ENCODE results near the gene ACP1. TPM values are rescaled to one million over a fixed set of nuclear protein-coding genes. Genes with fewer than 3 reads are reported as not detected.

ACP1 gene
- total RNA-seq, 1 donor from 2014 or later, result 114 TPM

GRCh38 chr2:223451-223850, 41.3 kb upstream of the ACP1 start:
- no peak overlapping the region for H3K4me3 ChIP-seq (ENCODE audit: insufficient read depth, low read depth, low read length)
- H3K27me3 ChIP-seq (ENCODE audit: insufficient read depth, low read length), result no peaks in the 10 kb centered on the region
- peaks cover 5% of the 10 kb centered on the region for H3K36me3 ChIP-seq (ENCODE audit: insufficient read depth, low read length)
- Mint-ChIP-seq H3K4me1 (ENCODE audit: low read depth, unreplicated experiment) (no peaks in the 10 kb centered on the region), H3K4me3 (ENCODE audit: unreplicated experiment) (no peak overlapping the region), H3K27me3 (ENCODE audit: low read depth, unreplicated experiment) (no peaks in the 10 kb centered on the region), H3K9me3 (ENCODE audit: unreplicated experiment) (no peaks in the 10 kb centered on the region), H3K36me3 (ENCODE audit: low read depth, unreplicated experiment) (peaks cover 7% of the 10 kb centered on the region), H3K27ac (ENCODE audit: unreplicated experiment) (no peak overlapping the region)
- TF ChIP-seq EZH2 (IDR thresholded peaks at IDR 0.05; ENCODE audit: insufficient read depth, low read length) (no peak), CTCF (IDR thresholded peaks at IDR 0.05; ENCODE audit: insufficient read depth, low read depth, low read length) (no peak)
- no peaks in the 10 kb centered on the region for H3K4me1 ChIP-seq (ENCODE audit: insufficient read depth, low read length)
- H3K27ac ChIP-seq (ENCODE audit: low read depth, low read length), result no peak overlapping the region
- DNase-seq (ENCODE audit: low read depth) (no peak), FAIRE-seq (no peak)
- H3K9ac ChIP-seq (ENCODE audit: low read length), result no peak overlapping the region
- no peaks in the 10 kb centered on the region for H3K9me3 ChIP-seq (ENCODE audit: insufficient read depth, low read depth, low read length)
- no peak overlapping the region for H3K4me2 ChIP-seq (ENCODE audit: low read length)
- H2AFZ ChIP-seq (ENCODE audit: low read depth, low read length), result no peak overlapping the region
- H4K20me1 ChIP-seq (ENCODE audit: insufficient read depth, low read length), result no peaks in the 10 kb centered on the region
- no peaks in the 10 kb centered on the region for H3K79me2 ChIP-seq (ENCODE audit: insufficient read depth, low read length)

- Histone ChIP-seq H3K9me3 (ENCODE audit: insufficient read depth, low read depth, low read length) (no peaks in the 10 kb centered on the region), H3K27me3 (ENCODE audit: insufficient read depth, low read length) (no peaks in the 10 kb centered on the region), H3K27ac (ENCODE audit: low read depth, low read length) (no peak overlapping the region), H3K4me3 (ENCODE audit: insufficient read depth, low read depth, low read length) (no peak overlapping the region), H3K4me2 (ENCODE audit: low read length) (no peak overlapping the region), H3K9ac (ENCODE audit: low read length) (no peak overlapping the region), H3K36me3 (ENCODE audit: insufficient read depth, low read length) (peaks cover 5% of the 10 kb centered on the region), H3K79me2 (ENCODE audit: insufficient read depth, low read length) (no peaks in the 10 kb centered on the region), H3K4me1 (ENCODE audit: insufficient read depth, low read length) (no peaks in the 10 kb centered on the region), H4K20me1 (ENCODE audit: insufficient read depth, low read length) (no peaks in the 10 kb centered on the region), H2AFZ (ENCODE audit: low read depth, low read length) (no peak overlapping the region)
- peaks cover 7% of the 10 kb centered on the region for H3K36me3 Mint-ChIP-seq (ENCODE audit: low read depth, unreplicated experiment)
- DNase-seq (ENCODE audit: low read depth), result no peak
- TF ChIP-seq CTCF (IDR thresholded peaks at IDR 0.05; ENCODE audit: insufficient read depth, low read depth, low read length), result no peak
- no peak for TF ChIP-seq EZH2 (IDR thresholded peaks at IDR 0.05; ENCODE audit: insufficient read depth, low read length)
- no peaks in the 10 kb centered on the region for H3K27me3 Mint-ChIP-seq (ENCODE audit: low read depth, unreplicated experiment)
- H3K4me3 Mint-ChIP-seq (ENCODE audit: unreplicated experiment), result no peak overlapping the region
- H3K9me3 Mint-ChIP-seq (ENCODE audit: unreplicated experiment), result no peaks in the 10 kb centered on the region
- H3K4me1 Mint-ChIP-seq (ENCODE audit: low read depth, unreplicated experiment), result no peaks in the 10 kb centered on the region
- FAIRE-seq, result no peak
- H3K27ac Mint-ChIP-seq (ENCODE audit: unreplicated experiment), result no peak overlapping the region
Observed at GRCh38 chr2:223971-224760, 40.6 kb upstream of the ACP1 start.

DNA sequence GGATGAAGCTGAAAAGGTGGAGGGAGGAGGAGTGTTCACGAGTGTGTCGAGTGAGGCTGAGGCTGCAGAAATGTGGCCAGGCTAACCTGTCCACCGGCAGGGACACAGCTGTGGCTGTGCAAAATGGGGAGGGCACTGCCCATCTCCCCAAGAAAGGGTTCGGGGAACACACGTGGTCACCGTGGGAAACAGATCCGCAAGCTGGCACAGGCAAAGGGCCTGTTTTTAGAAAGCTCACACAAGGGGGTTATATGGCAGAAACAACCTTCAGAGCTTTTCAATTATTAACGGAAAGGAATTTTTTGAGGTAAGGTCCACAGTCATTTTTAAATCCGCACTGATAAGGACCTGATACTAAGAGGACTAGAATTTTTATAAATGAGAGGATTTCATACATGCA, 36.6 kb upstream of the ACP1 start:
- Histone ChIP-seq H4K20me1 (ENCODE audit: insufficient read depth, low read length) (no peaks in the 10 kb centered on the region), H3K36me3 (ENCODE audit: insufficient read depth, low read length) (peaks cover 3% of the 10 kb centered on the region), H3K4me3 (ENCODE audit: insufficient read depth, low read depth, low read length) (no peak overlapping the region), H3K27me3 (ENCODE audit: insufficient read depth, low read length) (no peaks in the 10 kb centered on the region), H2AFZ (ENCODE audit: low read depth, low read length) (no peak overlapping the region), H3K4me2 (ENCODE audit: low read length) (no peak overlapping the region), H3K9ac (ENCODE audit: low read length) (no peak overlapping the region), H3K9me3 (ENCODE audit: insufficient read depth, low read depth, low read length) (no peaks in the 10 kb centered on the region), H3K27ac (ENCODE audit: low read depth, low read length) (no peak overlapping the region), H3K4me1 (ENCODE audit: insufficient read depth, low read length) (no peaks in the 10 kb centered on the region), H3K79me2 (ENCODE audit: insufficient read depth, low read length) (no peaks in the 10 kb centered on the region)
- no peak for FAIRE-seq
- H3K9me3 Mint-ChIP-seq (ENCODE audit: unreplicated experiment), result peaks cover 2% of the 10 kb centered on the region
- no peaks in the 10 kb centered on the region for H3K4me1 Mint-ChIP-seq (ENCODE audit: low read depth, unreplicated experiment)
- TF ChIP-seq CTCF (IDR thresholded peaks at IDR 0.05; ENCODE audit: insufficient read depth, low read depth, low read length) (no peak), EZH2 (IDR thresholded peaks at IDR 0.05; ENCODE audit: insufficient read depth, low read length) (no peak)
- H3K27me3 Mint-ChIP-seq (ENCODE audit: low read depth, unreplicated experiment), result no peaks in the 10 kb centered on the region
- H3K4me3 Mint-ChIP-seq (ENCODE audit: unreplicated experiment), result no peak overlapping the region
- no peak overlapping the region for H3K27ac Mint-ChIP-seq (ENCODE audit: unreplicated experiment)
- DNase-seq (ENCODE audit: low read depth), result no peak
- peaks cover 2% of the 10 kb centered on the region for H3K36me3 Mint-ChIP-seq (ENCODE audit: low read depth, unreplicated experiment)
